Smooth muscle cell (in vitro differentiated cells): ENCODE results near the gene PRLR. TPM values are rescaled to one million over a fixed set of nuclear protein-coding genes. Genes with fewer than 3 reads are reported as not detected.

ENCODE experiments used
- DNase-seq: peaks from one replicate; lab custom pipeline; 2025; ENCODE audit not compliant: unreplicated experiment; lab: John Stamatoyannopoulos, UW
- H2AFZ ChIP-seq: fragments of 200-600 bp; sonication (generic); 2 replicates; pipeline ENCODE4 v1.6.0; 2016; ENCODE audit warnings: antibody characterized with exemption, low read depth, mild to moderate bottlenecking
- H3F3A ChIP-seq: fragments of 200-600 bp; sonication (generic); 2 replicates; pipeline ENCODE4 v1.6.0; 2017; ENCODE audit warnings: antibody characterized with exemption, low read depth
- H3K27ac ChIP-seq: fragments of 200-600 bp; sonication (generic); 2 replicates; pipeline ENCODE4 v1.5.1; 2016; ENCODE audit warnings: low read depth, mild to moderate bottlenecking
- H3K27me3 ChIP-seq: fragments of 200-600 bp; sonication (generic); 2 replicates; pipeline ENCODE4 v1.6.1; 2016; ENCODE audit warnings: low read depth, mild to moderate bottlenecking
- H3K36me3 ChIP-seq: fragments of 200-600 bp; sonication (generic); 2 replicates; pipeline ENCODE4 v1.5.1; 2016; ENCODE audit warnings: low read depth
- H3K4me1 ChIP-seq: fragments of 200-600 bp; sonication (generic); 2 replicates; pipeline ENCODE4 v1.5.1; 2016; ENCODE audit warnings: low read depth
- H3K4me2 ChIP-seq: fragments of 200-600 bp; sonication (generic); 2 replicates; pipeline ENCODE4 v1.6.0; 2016; ENCODE audit warnings: mild to moderate bottlenecking
- H3K4me3 ChIP-seq: fragments of 200-600 bp; sonication (generic); 2 replicates; pipeline ENCODE4 v1.5.1; 2016; ENCODE audit warnings: mild to moderate bottlenecking
- H3K79me2 ChIP-seq: fragments of 200-600 bp; sonication (generic); 2 replicates; pipeline ENCODE4 v1.6.0; 2016; ENCODE audit warnings: low read depth, mild to moderate bottlenecking
- H3K9ac ChIP-seq: fragments of 200-600 bp; sonication (generic); 2 replicates; pipeline ENCODE4 v1.6.0; 2016; ENCODE audit warnings: low read depth
- H3K9me3 ChIP-seq: fragments of 200-600 bp; sonication (generic); replicated peaks from 2 replicates; pipeline ENCODE4 v1.5.1; 2016; ENCODE audit warnings: low read depth
- H4K20me1 ChIP-seq: fragments of 200-600 bp; sonication (generic); 2 replicates; pipeline ENCODE4 v1.6.0; 2016; ENCODE audit warnings: low read depth
- WGBS: methylation state at CpG from one replicate; pipeline ENCODE4 v1.1.7; 2016; ENCODE audit warnings: low lambda C conversion rate; 5-methylcytosine and 5-hydroxymethylcytosine counted together
- polyA plus RNA-seq: library from polyadenylated mRNA; unstranded; fragments of >200 nt; fragmentation: Nextera tagmentation; extraction: Ambion mirVana; gene quantifications from 2 replicates; pipeline ENCODE4 v1.2.1, GENCODE V29; 2016
- total RNA-seq: library from RNA; depleted of rRNA; stranded (reverse); fragments of >200 nt; gene quantifications from 2 replicates; pipeline ENCODE4 v1.2.3, GENCODE V29; 2014
- TF ChIP-seq, protein P1 (sequence below): fragments of 200-600 bp; sonication (generic); IDR thresholded peaks from 2 replicates; pipeline ENCODE4 v1.5.1; 2017; ENCODE audit warnings: borderline replicate concordance, mild to moderate bottlenecking, antibody characterized with exemption; ENCODE audit not compliant: insufficient read depth, poor library complexity, severe bottlenecking

The PRLR gene
- total and polyA plus RNA-seq, 2 experiments from 2014 or later = 2.3 to 47.4 TPM

GRCh38 chr5:35252963-35253362 is 22.7 kb upstream of the PRLR start:
- Histone ChIP-seq H3K79me2 (no peaks in the 10 kb centered on the region), H3K36me3 (no peaks in the 10 kb centered on the region), H3K4me1 (no peaks in the 10 kb centered on the region), H3K27ac (no peak overlapping the region), H3K27me3 (no peaks in the 10 kb centered on the region), H3K4me3 (no peak overlapping the region), H3K4me2 (no peak overlapping the region), H3F3A (no peaks in the 10 kb centered on the region), H2AFZ (no peak overlapping the region), H3K9me3 (no peaks in the 10 kb centered on the region), H3K9ac (no peak overlapping the region), H4K20me1 (no peaks in the 10 kb centered on the region)
- WGBS = 94% methylated on average over 2 of the region's 2 CpGs
- no peak for DNase-seq
- TF ChIP-seq, protein P1, sequence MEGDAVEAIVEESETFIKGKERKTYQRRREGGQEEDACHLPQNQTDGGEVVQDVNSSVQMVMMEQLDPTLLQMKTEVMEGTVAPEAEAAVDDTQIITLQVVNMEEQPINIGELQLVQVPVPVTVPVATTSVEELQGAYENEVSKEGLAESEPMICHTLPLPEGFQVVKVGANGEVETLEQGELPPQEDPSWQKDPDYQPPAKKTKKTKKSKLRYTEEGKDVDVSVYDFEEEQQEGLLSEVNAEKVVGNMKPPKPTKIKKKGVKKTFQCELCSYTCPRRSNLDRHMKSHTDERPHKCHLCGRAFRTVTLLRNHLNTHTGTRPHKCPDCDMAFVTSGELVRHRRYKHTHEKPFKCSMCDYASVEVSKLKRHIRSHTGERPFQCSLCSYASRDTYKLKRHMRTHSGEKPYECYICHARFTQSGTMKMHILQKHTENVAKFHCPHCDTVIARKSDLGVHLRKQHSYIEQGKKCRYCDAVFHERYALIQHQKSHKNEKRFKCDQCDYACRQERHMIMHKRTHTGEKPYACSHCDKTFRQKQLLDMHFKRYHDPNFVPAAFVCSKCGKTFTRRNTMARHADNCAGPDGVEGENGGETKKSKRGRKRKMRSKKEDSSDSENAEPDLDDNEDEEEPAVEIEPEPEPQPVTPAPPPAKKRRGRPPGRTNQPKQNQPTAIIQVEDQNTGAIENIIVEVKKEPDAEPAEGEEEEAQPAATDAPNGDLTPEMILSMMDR = no peak

DNA sequence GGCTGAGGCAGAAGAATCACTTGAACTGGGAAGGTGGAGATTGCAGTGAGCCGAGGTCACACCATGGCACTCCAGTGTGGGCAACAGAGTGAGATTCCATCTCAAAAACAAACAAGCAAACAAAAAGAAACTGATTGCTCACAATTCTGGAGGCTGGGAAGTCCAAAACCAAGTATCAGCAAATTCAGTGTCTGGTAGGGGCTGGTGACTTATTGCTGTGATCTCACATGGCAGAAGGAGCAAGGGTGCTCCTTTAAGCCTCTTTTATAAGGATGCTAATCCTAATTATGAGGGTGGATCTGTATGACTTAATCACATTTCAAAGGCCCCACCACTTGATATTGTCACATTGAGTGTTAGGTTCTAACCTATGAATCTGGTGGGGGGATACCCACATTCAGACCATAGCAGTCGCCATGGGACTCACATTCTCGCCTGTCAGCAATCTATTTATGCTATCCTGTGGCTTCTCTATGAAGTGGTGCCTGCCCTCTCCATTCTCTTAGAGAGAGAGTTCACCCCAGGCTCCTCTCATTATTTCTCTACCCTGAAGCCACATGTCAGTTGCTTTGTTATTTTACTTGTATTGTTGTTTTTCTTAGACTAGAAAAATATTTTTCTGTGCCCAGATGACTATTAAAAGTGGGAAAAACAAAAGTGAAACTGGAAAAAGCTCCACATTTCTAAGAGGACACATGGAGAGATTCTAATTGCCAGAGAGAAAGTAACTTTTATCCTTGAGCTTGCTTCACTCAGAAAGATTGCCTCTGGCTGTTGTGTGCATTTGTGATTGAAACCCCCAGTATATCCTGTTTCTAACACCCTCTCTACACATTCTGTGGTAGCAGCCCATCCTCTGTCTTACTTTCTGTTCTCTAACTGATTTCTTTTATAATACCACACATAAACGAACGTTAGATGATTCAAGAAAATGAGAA is 18.8 kb upstream of the PRLR start:
- Histone ChIP-seq H4K20me1 (no peaks in the 10 kb centered on the region), H3K27ac (no peak overlapping the region), H3K27me3 (no peaks in the 10 kb centered on the region), H3K4me1 (no peaks in the 10 kb centered on the region), H3K36me3 (no peaks in the 10 kb centered on the region), H3K4me3 (no peak overlapping the region), H3K4me2 (no peak overlapping the region), H3K79me2 (no peaks in the 10 kb centered on the region), H3F3A (no peaks in the 10 kb centered on the region), H2AFZ (peak overlapping the region; percentile 79), H3K9me3 (no peaks in the 10 kb centered on the region), H3K9ac (no peak overlapping the region)
- no peak for DNase-seq
- 93% methylated on average over 5 of the region's 5 CpGs for WGBS
- TF ChIP-seq, protein P1 = no peak

GRCh38 chr5:35247648-35248034 is 17.4 kb upstream of the PRLR start:
- no peaks in the 10 kb centered on the region for H3K4me1 ChIP-seq
- no peak overlapping the region for H3K27ac ChIP-seq
- no peaks in the 10 kb centered on the region for H3F3A ChIP-seq
- no peaks in the 10 kb centered on the region for H3K79me2 ChIP-seq
- H4K20me1 ChIP-seq = no peaks in the 10 kb centered on the region
- no peak overlapping the region for H2AFZ ChIP-seq
- no peak overlapping the region for H3K4me3 ChIP-seq
- no peak overlapping the region for H3K4me2 ChIP-seq
- WGBS = 86% methylated on average over 6 of the region's 6 CpGs
- no peaks in the 10 kb centered on the region for H3K27me3 ChIP-seq
- no peaks in the 10 kb centered on the region for H3K9me3 ChIP-seq
- no peak overlapping the region for H3K9ac ChIP-seq
- no peaks in the 10 kb centered on the region for H3K36me3 ChIP-seq
- TF ChIP-seq, protein P1 = no peak
- no peak for DNase-seq
